ENCODE results near the gene CDCA4.

CDCA4 gene

DNA sequence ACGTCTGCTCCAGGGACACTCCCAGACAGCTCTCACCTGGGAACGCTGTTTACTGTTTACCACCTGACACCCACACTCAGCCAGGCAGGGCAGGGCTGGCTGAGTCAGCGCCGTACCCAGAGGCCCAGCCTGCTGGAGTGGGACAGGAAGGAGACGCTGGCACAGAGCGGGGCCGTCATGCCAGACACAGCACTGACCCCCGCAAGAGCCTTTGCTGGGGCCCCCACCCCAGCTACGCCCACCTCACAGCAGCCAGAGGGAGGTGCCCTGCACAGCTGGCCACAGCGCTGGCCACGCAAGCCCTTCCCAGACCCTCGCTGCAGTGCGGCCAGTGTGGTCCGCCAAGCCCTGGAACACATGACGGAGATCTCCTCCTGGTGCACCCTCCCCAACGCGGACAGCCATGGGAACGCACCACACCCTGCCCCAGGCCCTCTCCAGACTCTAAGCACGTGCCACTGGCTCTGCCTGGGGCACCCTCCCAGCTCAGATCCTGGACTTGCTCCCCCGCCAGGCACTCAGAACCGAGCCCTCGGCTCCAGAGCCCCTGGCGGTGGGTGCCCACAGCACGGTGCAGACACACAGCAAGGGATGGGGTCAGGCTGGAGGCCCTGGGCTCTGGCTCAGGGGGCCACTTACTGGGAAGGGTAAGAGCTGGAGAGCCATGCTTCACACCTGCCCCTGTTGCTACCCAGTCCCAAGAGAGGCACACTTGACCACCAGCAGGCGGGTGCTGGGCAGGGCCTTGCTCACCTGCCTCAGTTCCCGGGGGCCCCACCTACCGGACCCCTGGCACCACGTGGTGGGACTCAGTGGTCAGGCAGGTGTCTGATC, 48.4 kb downstream of the CDCA4 start:
- Mint-ChIP-seq H3K27ac (no peak overlapping the region), H3K9me3 (no peaks in the 10 kb centered on the region), H3K36me3 (no peaks in the 10 kb centered on the region)

DNA sequence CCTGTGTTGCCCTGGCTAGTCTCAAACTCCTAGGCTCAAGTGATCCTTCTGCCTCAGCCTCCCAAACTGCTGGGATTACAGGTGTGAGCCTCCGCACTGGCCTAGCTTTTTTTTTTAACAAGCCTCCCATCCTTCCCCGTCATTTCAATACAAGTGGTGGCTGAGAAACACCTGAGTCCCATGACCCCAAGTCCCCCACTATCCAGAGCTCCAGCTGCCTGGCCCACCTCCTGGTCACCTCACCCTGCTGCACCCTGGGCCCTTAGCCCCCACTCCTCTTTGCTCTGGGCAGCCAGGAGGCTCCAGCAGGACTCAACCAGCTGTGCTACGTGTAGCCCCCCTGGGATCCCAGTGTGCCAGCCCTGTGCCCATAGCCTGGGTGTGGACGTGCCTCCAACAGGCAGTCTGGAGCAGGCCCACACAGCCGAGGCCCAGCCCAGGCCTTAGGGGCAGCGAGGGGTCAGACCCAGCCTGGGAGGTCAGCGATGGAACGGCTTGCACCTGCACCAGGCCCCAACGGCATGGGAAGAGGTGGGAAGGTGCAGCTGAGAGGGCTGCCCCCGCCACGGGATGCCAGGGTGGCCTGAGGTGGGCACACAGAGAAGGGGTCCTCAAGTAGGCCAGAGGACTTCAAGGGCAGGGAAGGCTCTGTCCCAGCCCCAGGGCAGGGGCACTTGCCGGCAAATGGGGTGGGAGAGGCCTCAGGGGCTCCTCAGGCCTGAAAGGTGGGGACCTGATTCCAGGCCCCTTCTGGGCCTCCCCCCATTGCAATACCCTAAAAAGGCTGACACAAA, 49.2 kb downstream of the CDCA4 start:
- CTCF ChIA-PET: interaction anchor here (0.9 to 10.7 kb wide), 2 partner anchors 73 to 380 kb away, joined by 3 to 122 read pairs; no protein-coding TSS in a partner anchor
- Mint-ChIP-seq H3K27ac (no peak overlapping the region), H3K4me1 (peaks cover 5% of the 10 kb centered on the region), H3K9me3 (no peaks in the 10 kb centered on the region), H3K27me3 (peaks cover 59% of the 10 kb centered on the region), H3K36me3 (no peaks in the 10 kb centered on the region), H3K4me3 (no peak overlapping the region)
- DNase-seq: no peak

More for the DNA sequence above, 48.4 kb downstream of the CDCA4 start:
- Mint-ChIP-seq H3K27me3 (peaks cover 59% of the 10 kb centered on the region), H3K4me3 (no peak overlapping the region), H3K4me1 (peaks cover 5% of the 10 kb centered on the region)
- CTCF ChIA-PET: interaction anchor here (10.7 kb wide), 1 partner anchor 73 kb away, joined by 122 read pairs; no protein-coding TSS in a partner anchor
- no peak for DNase-seq

DNA sequence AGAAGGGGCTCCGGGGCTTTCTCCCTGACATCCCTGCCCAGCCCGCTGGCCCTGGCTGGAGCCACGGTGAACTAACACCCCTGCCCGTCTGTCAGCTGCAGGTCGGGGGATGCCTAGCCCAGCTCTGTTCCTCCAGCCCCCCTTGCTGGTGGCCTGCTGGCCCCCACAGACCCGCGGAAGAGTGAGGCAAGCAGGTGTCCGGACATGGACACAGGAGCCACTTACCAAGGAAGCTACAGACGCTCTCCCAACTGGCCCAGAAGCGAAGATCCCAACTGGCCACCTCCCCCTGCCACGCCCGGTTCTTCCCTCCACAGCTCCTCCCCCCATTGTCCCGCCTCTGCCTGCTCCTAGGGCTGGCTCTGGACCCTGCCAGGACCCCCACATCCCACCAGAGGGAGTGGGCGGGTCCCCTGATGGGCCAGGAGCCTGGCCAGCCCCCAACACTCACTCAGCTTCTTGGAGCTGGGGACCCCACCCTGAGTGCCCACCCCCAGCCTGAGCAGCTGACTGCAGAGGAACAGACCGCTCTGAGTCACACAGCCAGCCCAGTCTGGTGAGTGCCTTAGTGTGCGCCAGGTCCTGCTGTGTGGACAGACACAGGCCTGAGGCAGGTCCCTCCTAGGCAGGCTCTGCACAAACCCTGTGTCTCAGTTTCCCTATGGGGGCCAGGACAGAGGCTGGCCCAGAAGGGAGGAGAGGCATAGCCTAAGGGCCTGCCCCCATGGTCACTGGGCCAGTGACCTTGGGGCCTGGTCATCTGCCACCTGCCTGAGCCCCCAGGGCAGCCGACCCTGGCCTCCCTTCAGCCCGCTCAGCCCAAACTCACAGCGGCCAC, 50.4 kb downstream of the CDCA4 start:
- Mint-ChIP-seq H3K4me1 (no peaks in the 10 kb centered on the region), H3K27me3 (peaks cover 59% of the 10 kb centered on the region), H3K36me3 (no peaks in the 10 kb centered on the region), H3K9me3 (no peaks in the 10 kb centered on the region), H3K27ac (no peak overlapping the region), H3K4me3 (no peak overlapping the region)
- DNase-seq: no peak
- CTCF ChIA-PET: interaction anchor here (10.7 kb wide), 1 partner anchor 75 kb away, joined by 122 read pairs; no protein-coding TSS in a partner anchor

DNA sequence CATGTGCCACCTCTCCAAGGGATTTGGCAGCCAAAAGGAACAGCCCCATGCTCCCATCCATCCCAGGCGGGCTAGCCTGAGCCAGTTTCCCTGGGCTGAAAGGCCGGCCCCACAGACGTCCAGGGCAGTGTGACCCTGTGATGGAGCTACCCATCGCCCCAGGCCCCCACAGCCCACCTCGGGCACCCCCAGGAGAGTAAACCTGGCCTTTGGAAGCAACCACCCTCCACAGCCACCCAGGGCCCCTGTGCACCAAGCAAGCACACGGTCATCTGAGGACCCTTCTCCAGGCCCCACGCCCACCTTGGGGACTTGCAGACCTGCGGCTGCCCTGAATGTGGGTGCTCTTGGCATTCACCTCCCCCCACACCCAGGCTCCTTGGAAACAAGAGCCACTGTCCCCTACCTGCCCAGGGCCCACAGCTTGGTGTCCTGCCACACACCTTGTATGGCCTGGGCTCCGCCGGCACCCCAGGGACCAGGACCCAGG, 51.1 kb downstream of the CDCA4 start:
- H3K4me1 Mint-ChIP-seq: no peaks in the 10 kb centered on the region
- H3K4me3 Mint-ChIP-seq: no peak overlapping the region
- H3K27me3 Mint-ChIP-seq: peaks cover 60% of the 10 kb centered on the region
- no peak overlapping the region for H3K27ac Mint-ChIP-seq
- no peak for DNase-seq
- no peaks in the 10 kb centered on the region for H3K9me3 Mint-ChIP-seq
- CTCF ChIA-PET: interaction anchor here (10.7 kb wide), 1 partner anchor 75 kb away, joined by 122 read pairs; no protein-coding TSS in a partner anchor
- no peaks in the 10 kb centered on the region for H3K36me3 Mint-ChIP-seq

DNA sequence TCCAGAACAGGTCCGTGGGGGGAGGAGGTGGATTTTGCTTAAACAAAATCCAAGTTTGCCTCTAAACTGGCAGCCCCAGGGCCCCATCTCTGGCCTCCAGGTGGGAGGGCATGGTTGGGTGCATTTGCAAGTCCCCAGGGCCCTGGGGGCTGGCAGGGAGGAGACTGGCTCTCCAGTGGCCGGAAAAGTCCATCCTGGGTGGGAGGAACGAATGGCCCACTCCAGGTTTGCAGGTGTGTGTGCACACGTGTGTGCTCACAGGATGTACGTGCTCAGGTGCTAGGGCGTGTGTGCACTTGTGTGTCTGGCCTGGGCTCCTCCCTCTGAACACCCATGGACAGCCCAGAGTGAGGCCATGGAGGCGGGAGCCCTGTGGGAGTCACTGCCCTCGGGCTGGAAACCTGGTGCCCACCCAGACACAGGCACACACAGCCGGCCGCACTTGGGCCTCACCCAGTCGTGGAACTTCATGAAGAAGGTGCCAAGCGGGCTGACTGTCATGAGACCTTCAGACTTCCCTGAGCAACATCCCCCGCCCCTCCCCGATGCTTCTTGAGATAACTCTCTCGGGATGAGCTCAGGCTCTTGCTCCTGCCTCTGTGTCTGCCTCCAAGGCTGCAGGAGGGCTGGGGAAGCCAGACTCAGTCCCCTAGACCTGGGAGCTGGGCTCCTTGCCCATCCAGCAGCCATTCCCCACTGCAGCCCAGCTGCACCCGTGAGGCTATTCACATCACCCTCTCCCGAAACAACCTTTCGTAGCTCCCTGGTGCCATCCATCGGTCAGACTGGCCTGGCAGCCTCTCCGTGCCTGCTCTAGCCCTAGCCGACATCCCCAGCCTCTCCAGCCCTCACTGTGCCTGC, 52.1 kb downstream of the CDCA4 start:
- H3K36me3 Mint-ChIP-seq: no peaks in the 10 kb centered on the region
- H3K27me3 Mint-ChIP-seq: peaks cover 52% of the 10 kb centered on the region
- CTCF ChIA-PET: interaction anchor here (1.0 to 10.7 kb wide), 2 partner anchors 72 to 76 kb away, joined by 3 to 122 read pairs; no protein-coding TSS in a partner anchor
- no peak overlapping the region for H3K4me3 Mint-ChIP-seq
- no peak overlapping the region for H3K27ac Mint-ChIP-seq
- no peaks in the 10 kb centered on the region for H3K4me1 Mint-ChIP-seq
- no peak for DNase-seq
- H3K9me3 Mint-ChIP-seq: no peaks in the 10 kb centered on the region

DNA sequence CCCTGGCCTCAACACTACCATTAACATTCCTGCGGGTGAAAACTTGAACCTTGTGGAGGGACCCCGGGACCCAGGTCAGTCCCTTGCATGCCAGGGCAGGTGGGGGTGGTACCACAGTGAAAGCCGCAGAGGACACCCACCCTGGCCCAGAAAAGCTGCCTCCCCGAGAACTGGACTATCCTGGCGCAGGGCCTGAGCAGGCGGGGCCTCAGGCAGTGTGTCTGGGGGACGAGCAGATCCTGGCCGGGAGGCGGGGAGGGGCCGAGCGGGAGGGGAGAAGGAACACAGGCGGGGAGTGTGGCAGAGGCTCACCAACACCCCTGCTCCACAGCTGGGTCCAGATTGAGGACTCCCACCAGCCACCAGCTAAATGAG, 52.7 kb downstream of the CDCA4 start:
- CTCF ChIA-PET: interaction anchor here (1.0 to 10.7 kb wide), 2 partner anchors 72 to 77 kb away, joined by 3 to 122 read pairs; no protein-coding TSS in a partner anchor
- no peaks in the 10 kb centered on the region for H3K9me3 Mint-ChIP-seq
- no peaks in the 10 kb centered on the region for H3K4me1 Mint-ChIP-seq
- DNase-seq: no peak
- H3K36me3 Mint-ChIP-seq: no peaks in the 10 kb centered on the region
- H3K4me3 Mint-ChIP-seq: no peak overlapping the region
- peaks cover 52% of the 10 kb centered on the region for H3K27me3 Mint-ChIP-seq
- H3K27ac Mint-ChIP-seq: no peak overlapping the region

DNA sequence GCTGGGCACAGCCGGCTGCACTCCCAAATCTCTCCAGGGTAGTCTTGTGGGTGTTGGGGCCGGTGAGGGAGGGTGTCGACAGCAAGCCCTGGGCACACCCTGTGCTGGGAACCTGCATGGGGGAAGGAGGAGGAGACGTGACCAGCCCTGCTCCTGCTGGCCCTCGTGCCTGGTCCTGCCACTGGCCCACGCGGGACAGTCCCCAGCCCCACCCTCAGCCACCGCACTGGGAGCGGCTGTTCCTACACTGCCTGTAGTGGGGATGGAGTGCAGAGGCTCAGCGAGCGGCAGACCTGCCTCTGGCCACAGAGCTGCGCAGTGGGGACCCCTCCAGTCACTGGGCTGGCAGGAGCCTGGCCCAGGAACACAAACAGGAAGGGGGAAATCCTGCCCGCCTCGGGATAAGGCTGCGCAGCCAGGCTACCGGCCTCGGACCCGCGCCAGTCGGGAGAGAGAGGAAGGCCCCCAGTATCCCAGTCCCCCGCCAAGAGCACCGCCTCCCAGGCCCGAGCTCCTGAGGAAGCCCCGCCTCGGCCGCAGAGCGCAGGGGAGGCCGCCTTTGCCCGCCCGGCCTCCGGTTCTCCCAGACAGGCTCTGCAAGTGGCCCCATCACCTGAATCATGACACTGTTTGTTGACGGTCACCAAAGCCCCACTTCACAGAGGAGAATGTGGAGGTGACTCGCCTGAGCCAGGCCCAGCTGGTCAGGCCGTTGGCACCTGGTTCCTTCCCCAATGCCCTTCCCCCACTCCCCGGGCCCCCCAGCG, 53.3 kb downstream of the CDCA4 start:
- H3K9me3 Mint-ChIP-seq: no peaks in the 10 kb centered on the region
- H3K4me1 Mint-ChIP-seq: no peaks in the 10 kb centered on the region
- DNase-seq: no peak
- no peak overlapping the region for H3K4me3 Mint-ChIP-seq
- no peak overlapping the region for H3K27ac Mint-ChIP-seq
- no peaks in the 10 kb centered on the region for H3K36me3 Mint-ChIP-seq
- H3K27me3 Mint-ChIP-seq: peaks cover 52% of the 10 kb centered on the region
- CTCF ChIA-PET: interaction anchor here (1.0 to 10.7 kb wide), 2 partner anchors 71 to 77 kb away, joined by 3 to 122 read pairs; no protein-coding TSS in a partner anchor

DNA sequence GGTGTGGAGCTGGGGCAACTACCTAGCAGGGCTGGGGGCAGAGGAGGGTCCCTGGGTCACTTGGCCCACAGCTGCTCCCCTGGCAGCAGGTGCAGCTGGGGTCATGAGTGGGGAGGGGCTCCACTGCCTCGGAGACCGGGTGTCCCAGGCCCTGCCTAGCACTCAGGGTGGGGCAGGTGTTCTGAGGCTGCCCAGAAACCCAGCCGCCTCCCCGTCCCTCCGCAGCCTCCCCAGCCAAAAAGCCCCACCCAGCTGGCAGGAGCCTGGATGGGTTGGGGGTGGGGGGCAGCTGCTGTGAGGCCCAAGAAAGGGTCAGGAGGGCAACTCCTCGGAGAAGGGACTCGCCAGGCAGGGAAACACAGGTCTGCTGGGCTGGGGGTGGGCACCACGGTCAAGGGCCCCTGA, 53.9 kb downstream of the CDCA4 start:
- CTCF ChIA-PET: interaction anchor here (10.7 kb wide), 1 partner anchor 78 kb away, joined by 122 read pairs; no protein-coding TSS in a partner anchor
- no peaks in the 10 kb centered on the region for H3K9me3 Mint-ChIP-seq
- no peaks in the 10 kb centered on the region for H3K36me3 Mint-ChIP-seq
- H3K4me1 Mint-ChIP-seq: no peaks in the 10 kb centered on the region
- DNase-seq: no peak
- peaks cover 58% of the 10 kb centered on the region for H3K27me3 Mint-ChIP-seq
- no peak overlapping the region for H3K4me3 Mint-ChIP-seq
- no peak overlapping the region for H3K27ac Mint-ChIP-seq

DNA sequence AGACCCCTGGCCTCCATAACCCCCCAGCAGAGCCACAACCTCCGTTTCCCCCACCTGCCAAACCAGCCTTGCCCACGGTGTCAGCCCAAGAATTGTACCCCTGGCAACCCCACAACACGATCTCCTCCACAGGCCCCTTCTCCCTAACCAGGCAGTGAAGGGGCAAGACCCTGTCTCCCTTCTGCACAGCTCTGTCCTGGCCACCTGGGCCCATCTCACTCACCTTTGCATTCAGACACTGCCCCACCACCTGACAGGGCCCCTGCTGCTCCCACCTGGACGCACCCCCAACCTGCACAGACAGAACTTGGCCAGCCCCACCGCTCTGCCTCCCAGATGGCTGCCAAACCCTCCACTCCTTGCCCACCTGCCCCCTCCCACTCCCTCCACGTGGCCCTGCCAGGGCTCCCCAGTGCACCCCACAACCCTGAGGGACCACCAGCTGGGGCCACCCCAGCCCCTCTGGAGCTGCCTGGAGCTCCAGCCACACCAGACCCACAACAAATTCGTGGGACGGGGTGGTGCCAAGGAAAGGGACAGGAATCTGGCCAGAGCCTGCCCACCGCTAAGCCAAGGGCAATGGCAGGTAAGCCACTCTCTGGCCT, 54.5 kb downstream of the CDCA4 start:
- Mint-ChIP-seq H3K36me3 (no peaks in the 10 kb centered on the region), H3K27ac (no peak overlapping the region), H3K4me3 (no peak overlapping the region), H3K27me3 (peaks cover 58% of the 10 kb centered on the region), H3K9me3 (no peaks in the 10 kb centered on the region), H3K4me1 (no peaks in the 10 kb centered on the region)
- no peak for DNase-seq
- CTCF ChIA-PET: no interaction called here

DNA sequence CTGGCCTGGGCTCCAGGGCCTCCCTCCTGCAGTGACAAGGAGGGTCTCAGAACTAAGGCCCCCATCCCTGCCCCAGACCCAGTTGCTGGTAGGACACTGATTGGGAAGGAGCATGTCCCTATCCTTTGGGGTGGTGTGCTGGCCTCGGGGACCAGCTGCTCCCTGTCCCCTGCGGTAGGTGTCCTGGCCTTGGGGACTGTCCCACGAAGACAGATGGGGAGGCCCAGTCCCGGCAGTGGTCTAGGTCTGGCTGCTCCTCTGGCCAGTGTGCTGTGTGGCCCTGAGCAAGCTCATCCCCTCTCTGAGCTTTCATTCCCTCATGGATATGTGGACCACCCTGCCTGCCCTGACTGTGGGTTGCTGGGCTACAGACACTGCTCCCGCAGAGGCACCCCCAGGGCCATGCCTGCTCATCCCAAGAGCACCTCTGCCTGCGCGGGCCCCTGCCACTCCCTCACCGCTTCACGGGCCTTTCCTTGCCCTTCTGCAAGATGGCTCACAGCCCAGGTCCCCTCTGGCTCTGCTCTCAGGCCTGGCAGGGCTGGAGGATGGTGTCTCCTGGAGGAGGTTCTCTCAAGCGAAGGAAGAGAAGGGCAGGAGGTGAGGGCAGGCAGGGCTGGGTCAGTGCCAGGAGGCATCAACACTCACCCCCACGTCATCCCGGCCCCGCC, 55.2 kb downstream of the CDCA4 start:
- H3K27ac Mint-ChIP-seq: no peak overlapping the region
- H3K4me3 Mint-ChIP-seq: no peak overlapping the region
- H3K4me1 Mint-ChIP-seq: no peaks in the 10 kb centered on the region
- CTCF ChIA-PET: interaction anchor here (1.0 to 1.7 kb wide), 2 partner anchors 9 to 80 kb away, joined by 3 to 7 read pairs; no protein-coding TSS in a partner anchor
- H3K36me3 Mint-ChIP-seq: no peaks in the 10 kb centered on the region
- H3K9me3 Mint-ChIP-seq: no peaks in the 10 kb centered on the region
- DNase-seq: no peak
- H3K27me3 Mint-ChIP-seq: peaks cover 58% of the 10 kb centered on the region

DNA sequence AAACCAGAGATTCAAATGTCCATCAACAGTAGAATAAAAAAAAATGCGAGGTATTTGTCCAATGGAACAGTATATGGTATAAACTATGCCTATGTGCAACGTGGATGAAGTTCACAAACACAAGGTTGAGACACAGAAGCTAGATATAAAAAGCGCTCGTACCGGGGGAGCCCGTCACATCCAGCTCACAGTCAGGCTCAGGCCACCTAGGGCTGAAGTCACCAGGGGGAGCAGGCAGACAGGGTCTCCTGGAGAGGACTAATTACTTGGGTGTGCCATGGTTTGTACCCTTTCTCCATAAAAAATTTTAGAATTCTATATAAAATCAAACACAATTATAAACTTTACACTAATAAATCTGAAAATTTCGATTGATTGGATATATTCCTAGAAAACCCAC, 56.3 kb downstream of the CDCA4 start:
- CTCF ChIA-PET: interaction anchor here (0.7 to 1.7 kb wide), 2 partner anchors 10 to 27 kb away, joined by 3 to 7 read pairs; no protein-coding TSS in a partner anchor
- H3K27ac Mint-ChIP-seq: no peak overlapping the region
- no peaks in the 10 kb centered on the region for H3K36me3 Mint-ChIP-seq
- no peak for DNase-seq
- H3K9me3 Mint-ChIP-seq: no peaks in the 10 kb centered on the region
- no peak overlapping the region for H3K4me3 Mint-ChIP-seq
- H3K27me3 Mint-ChIP-seq: peaks cover 53% of the 10 kb centered on the region
- H3K4me1 Mint-ChIP-seq: no peaks in the 10 kb centered on the region
